ENCODE data around the gene PKN2. TPM values are rescaled to one million over a fixed set of nuclear protein-coding genes. Genes with fewer than 3 reads are reported as not detected.
A peak's percentile ranks its signal among the peaks of the same experiment; 100 is the strongest.

PKN2 gene
- total RNA-seq, 1 experiment from 2014 or later, result 32.5 TPM

DNA sequence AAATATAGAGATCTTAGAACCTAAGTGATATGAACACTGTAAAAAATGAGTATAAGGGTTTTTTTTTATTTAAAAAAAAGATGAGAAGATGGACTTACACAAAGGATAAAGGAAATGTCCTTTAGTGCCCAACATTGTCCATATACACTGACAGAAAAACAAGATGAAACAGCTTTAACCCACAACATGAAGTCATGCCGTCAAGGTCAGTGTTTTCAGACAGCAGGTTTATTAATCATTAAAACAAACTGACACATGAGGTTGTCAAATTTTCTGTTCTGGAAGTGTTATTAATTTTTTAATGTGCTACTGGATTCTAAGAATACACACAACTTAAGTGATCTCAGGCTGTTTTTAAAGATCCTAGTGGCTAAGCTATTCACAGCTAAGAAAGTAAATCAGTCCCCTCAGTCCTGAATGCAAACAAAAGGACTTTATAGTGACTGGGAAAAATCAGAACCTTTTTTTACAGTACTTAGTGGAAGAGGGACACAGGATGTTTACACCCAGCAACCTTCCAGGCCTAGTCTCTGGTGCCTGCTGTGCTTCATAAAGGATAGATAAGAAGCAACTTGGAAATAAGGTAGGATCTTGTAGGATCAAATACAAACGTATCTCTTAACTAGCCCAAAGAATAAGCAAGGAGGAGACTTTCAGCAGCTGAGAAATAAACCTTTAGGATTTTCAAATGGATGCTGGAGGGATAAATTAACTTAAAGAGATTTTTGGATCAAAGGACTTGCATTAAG is 21.9 kb upstream of the PKN2 start:
- Mint-ChIP-seq H3K27me3 (ENCODE audit: low read depth) (no peaks in the 10 kb centered on the region), H3K4me1 (peaks cover 12 to 20% of the 10 kb centered on the region in 2 experiments), H3K36me3 (ENCODE audit: insufficient read depth in 1 of 3, low read depth in 3 of 3) (no peaks in the 10 kb centered on the region), H3K9me3 (no peaks in the 10 kb centered on the region), H3K27ac (peak overlapping the region in 2 of 3 experiments; percentile 13 to 50; a peak in 4 of 7 replicates), H3K4me3 (no peak overlapping the region)
- no peak overlapping the region for H4K91ac ChIP-seq (ENCODE audit: insufficient read length, low read depth, low read length)
- no peaks in the 10 kb centered on the region for H3K9me3 ChIP-seq (ENCODE audit: control insufficient read depth, low read depth, low read length)
- no peak overlapping the region for H3K4ac ChIP-seq (ENCODE audit: low read depth, low read length)
- no CpG with 5 or more reads among the region's 2 CpGs for WGBS (ENCODE audit: extremely low coverage, insufficient read length, low lambda C conversion rate)
- no peak overlapping the region for H3K23ac ChIP-seq (ENCODE audit: insufficient read length, low read depth, low read length)
- H3K9ac ChIP-seq (ENCODE audit: extremely low read depth, insufficient read length, low read length), result no peak overlapping the region
- no peak overlapping the region for H2BK15ac ChIP-seq (ENCODE audit: low read depth, low read length)
- H2BK12ac ChIP-seq (ENCODE audit: insufficient read length, low read depth, low read length), result no peak overlapping the region
- TF ChIP-seq, protein P1, sequence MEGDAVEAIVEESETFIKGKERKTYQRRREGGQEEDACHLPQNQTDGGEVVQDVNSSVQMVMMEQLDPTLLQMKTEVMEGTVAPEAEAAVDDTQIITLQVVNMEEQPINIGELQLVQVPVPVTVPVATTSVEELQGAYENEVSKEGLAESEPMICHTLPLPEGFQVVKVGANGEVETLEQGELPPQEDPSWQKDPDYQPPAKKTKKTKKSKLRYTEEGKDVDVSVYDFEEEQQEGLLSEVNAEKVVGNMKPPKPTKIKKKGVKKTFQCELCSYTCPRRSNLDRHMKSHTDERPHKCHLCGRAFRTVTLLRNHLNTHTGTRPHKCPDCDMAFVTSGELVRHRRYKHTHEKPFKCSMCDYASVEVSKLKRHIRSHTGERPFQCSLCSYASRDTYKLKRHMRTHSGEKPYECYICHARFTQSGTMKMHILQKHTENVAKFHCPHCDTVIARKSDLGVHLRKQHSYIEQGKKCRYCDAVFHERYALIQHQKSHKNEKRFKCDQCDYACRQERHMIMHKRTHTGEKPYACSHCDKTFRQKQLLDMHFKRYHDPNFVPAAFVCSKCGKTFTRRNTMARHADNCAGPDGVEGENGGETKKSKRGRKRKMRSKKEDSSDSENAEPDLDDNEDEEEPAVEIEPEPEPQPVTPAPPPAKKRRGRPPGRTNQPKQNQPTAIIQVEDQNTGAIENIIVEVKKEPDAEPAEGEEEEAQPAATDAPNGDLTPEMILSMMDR (conservative IDR thresholded peaks at IDR 0.05), result no peak
- H3K18ac ChIP-seq (ENCODE audit: insufficient read length, low read depth, low read length), result no peak overlapping the region
- H3T11ph ChIP-seq (ENCODE audit: low read length), result no peak overlapping the region
- no peak overlapping the region for H2BK5ac ChIP-seq (ENCODE audit: insufficient read length, low read length)
- no peak for DNase-seq
- H3K56ac ChIP-seq (ENCODE audit: insufficient read length, low read depth, low read length), result no peak overlapping the region
- H4K20me1 ChIP-seq (ENCODE audit: control insufficient read depth, insufficient read depth, insufficient read length), result no peaks in the 10 kb centered on the region
- no peaks in the 10 kb centered on the region for H3K79me1 ChIP-seq (ENCODE audit: insufficient read depth, low read depth, low read length, poor library complexity, severe bottlenecking)
- H3K4me2 ChIP-seq (ENCODE audit: insufficient read depth, insufficient read length, low read length), result no peak overlapping the region
- no peaks in the 10 kb centered on the region for H3K4me1 ChIP-seq (ENCODE audit: insufficient read depth, low read length)
- no peaks in the 10 kb centered on the region for H3K27me3 ChIP-seq (ENCODE audit: insufficient read depth, low read length)
- no peak overlapping the region for H4K5ac ChIP-seq (ENCODE audit: insufficient read length, low read depth, low read length)
- no peak overlapping the region for H3K14ac ChIP-seq (ENCODE audit: insufficient read depth, low read length)
- no peak overlapping the region for H2BK120ac ChIP-seq (ENCODE audit: low read depth, low read length, poor library complexity, severe bottlenecking)
- H3K27ac ChIP-seq (ENCODE audit: insufficient read length, low read depth, low read length), result no peak overlapping the region
- no peak overlapping the region for H4K8ac ChIP-seq (replicated peaks; ENCODE audit: insufficient read length, low read depth, low read length)
- H2AFZ ChIP-seq (ENCODE audit: low read length), result no peak overlapping the region
- no peaks in the 10 kb centered on the region for H3K23me2 ChIP-seq (ENCODE audit: insufficient read length, low read depth, low read length, poor library complexity, severe bottlenecking)
- no peaks in the 10 kb centered on the region for H3K79me2 ChIP-seq (ENCODE audit: insufficient read depth, low read length)
- no peak overlapping the region for H2AK5ac ChIP-seq (ENCODE audit: insufficient read length, low read length)
- H2BK20ac ChIP-seq (ENCODE audit: low read depth, low read length, poor library complexity, severe bottlenecking), result no peak overlapping the region
